HL-60 (cell line): ENCODE results near the gene CDC42.

Source experiments
- GABPA ChIP-seq: IDR thresholded peaks from 2 replicates; pipeline ENCODE4 v1.6.1; 2012; ENCODE audit warnings: low read depth
- POLR2AphosphoS5 ChIP-seq: IDR thresholded peaks from 2 replicates; pipeline ENCODE4 v1.6.1; 2012; ENCODE audit warnings: low read depth
- SPI1 ChIP-seq: IDR thresholded peaks from 2 replicates; pipeline ENCODE4 v1.6.1; 2012; ENCODE audit warnings: low read depth, mild to moderate bottlenecking, borderline replicate concordance
- TF ChIP-seq, protein P1 (sequence below): IDR thresholded peaks from one replicate; pipeline ENCODE4 v1.5.1; 2011; ENCODE audit warnings: low read length, control low read depth, inconsistent platforms; ENCODE audit not compliant: insufficient read depth
- TF ChIP-seq, protein P2 (sequence below): IDR thresholded peaks from 2 replicates; pipeline ENCODE4 v1.6.1; 2012; ENCODE audit warnings: low read depth; ENCODE audit not compliant: insufficient replicate concordance

DNA sequence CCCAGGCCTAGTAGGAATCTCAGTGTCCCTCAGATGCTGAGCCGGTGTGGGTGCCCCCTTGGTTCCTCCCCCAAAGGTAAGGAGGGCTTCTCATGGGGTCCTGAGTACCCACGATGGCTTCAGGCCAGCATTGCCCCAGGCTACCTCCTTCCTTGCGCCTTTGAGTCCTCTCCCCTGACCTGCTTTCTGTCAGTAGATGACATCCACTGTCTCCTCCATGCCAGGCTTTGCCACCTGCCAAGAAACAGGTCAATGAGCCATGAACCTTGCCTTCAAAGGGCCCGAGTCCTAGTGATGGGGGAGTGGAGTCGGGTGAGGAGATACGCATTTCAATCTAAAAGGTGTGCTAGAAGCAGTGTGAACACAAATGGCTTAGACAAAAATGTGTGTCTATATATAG, 74.7 kb downstream of the CDC42 start:
- TF ChIP-seq GABPA (no peak), POLR2AphosphoS5 (no peak), SPI1 (no peak)
- TF ChIP-seq, protein P1, sequence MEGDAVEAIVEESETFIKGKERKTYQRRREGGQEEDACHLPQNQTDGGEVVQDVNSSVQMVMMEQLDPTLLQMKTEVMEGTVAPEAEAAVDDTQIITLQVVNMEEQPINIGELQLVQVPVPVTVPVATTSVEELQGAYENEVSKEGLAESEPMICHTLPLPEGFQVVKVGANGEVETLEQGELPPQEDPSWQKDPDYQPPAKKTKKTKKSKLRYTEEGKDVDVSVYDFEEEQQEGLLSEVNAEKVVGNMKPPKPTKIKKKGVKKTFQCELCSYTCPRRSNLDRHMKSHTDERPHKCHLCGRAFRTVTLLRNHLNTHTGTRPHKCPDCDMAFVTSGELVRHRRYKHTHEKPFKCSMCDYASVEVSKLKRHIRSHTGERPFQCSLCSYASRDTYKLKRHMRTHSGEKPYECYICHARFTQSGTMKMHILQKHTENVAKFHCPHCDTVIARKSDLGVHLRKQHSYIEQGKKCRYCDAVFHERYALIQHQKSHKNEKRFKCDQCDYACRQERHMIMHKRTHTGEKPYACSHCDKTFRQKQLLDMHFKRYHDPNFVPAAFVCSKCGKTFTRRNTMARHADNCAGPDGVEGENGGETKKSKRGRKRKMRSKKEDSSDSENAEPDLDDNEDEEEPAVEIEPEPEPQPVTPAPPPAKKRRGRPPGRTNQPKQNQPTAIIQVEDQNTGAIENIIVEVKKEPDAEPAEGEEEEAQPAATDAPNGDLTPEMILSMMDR, result no peak
- TF ChIP-seq, protein P2, sequence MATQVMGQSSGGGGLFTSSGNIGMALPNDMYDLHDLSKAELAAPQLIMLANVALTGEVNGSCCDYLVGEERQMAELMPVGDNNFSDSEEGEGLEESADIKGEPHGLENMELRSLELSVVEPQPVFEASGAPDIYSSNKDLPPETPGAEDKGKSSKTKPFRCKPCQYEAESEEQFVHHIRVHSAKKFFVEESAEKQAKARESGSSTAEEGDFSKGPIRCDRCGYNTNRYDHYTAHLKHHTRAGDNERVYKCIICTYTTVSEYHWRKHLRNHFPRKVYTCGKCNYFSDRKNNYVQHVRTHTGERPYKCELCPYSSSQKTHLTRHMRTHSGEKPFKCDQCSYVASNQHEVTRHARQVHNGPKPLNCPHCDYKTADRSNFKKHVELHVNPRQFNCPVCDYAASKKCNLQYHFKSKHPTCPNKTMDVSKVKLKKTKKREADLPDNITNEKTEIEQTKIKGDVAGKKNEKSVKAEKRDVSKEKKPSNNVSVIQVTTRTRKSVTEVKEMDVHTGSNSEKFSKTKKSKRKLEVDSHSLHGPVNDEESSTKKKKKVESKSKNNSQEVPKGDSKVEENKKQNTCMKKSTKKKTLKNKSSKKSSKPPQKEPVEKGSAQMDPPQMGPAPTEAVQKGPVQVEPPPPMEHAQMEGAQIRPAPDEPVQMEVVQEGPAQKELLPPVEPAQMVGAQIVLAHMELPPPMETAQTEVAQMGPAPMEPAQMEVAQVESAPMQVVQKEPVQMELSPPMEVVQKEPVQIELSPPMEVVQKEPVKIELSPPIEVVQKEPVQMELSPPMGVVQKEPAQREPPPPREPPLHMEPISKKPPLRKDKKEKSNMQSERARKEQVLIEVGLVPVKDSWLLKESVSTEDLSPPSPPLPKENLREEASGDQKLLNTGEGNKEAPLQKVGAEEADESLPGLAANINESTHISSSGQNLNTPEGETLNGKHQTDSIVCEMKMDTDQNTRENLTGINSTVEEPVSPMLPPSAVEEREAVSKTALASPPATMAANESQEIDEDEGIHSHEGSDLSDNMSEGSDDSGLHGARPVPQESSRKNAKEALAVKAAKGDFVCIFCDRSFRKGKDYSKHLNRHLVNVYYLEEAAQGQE, result no peak
